Astrocyte (in vitro differentiated cells and primary cell): ENCODE data around the gene FAM229A. TPM values are rescaled to one million over a fixed set of nuclear protein-coding genes. Genes with fewer than 3 reads are reported as not detected.

Experiments used
- DNase-seq: peaks from one replicate; pipeline ENCODE4 v3.0.0-alpha.2; 2010; ENCODE audit warnings: low read depth
- FAIRE-seq: peaks from 2 replicates; lab custom pipeline; 2011; peaks lifted over from hg19 to GRCh38; lab: Jason Lieb, UNC
- H2AFZ ChIP-seq: 2 replicates; pipeline ENCODE4 v1.6.0; 2012; ENCODE audit warnings: low read depth, low read length, inconsistent platforms
- H3K27ac ChIP-seq: 2 replicates; pipeline ENCODE4 v1.5.1; 2011; ENCODE audit warnings: low read depth, low read length, inconsistent platforms
- H3K27me3 ChIP-seq: 2 replicates; pipeline ENCODE4 v1.6.0; 2011; ENCODE audit warnings: low read length, inconsistent platforms; ENCODE audit not compliant: insufficient read depth
- H3K36me3 ChIP-seq: 2 replicates; pipeline ENCODE4 v1.5.1; 2011; ENCODE audit warnings: low read length, inconsistent platforms; ENCODE audit not compliant: insufficient read depth
- H3K4me1 ChIP-seq: 2 replicates; pipeline ENCODE4 v1.5.1; 2011; ENCODE audit warnings: low read length, inconsistent platforms; ENCODE audit not compliant: insufficient read depth
- H3K4me2 ChIP-seq: 2 replicates; pipeline ENCODE4 v1.6.0; 2012; ENCODE audit warnings: low read length, inconsistent platforms
- H3K4me3 ChIP-seq: 2 replicates; pipeline ENCODE4 v1.5.1; 2011; ENCODE audit warnings: low read depth, mild to moderate bottlenecking, low read length, inconsistent platforms; ENCODE audit not compliant: insufficient read depth
- H3K79me2 ChIP-seq: 2 replicates; pipeline ENCODE4 v1.6.0; 2012; ENCODE audit warnings: mild to moderate bottlenecking, low read length, inconsistent platforms; ENCODE audit not compliant: insufficient read depth
- H3K9ac ChIP-seq: 2 replicates; pipeline ENCODE4 v1.6.0; 2012; ENCODE audit warnings: mild to moderate bottlenecking, low read length, inconsistent platforms
- H3K9me3 ChIP-seq: 2 replicates; pipeline ENCODE4 v1.5.1; 2012; ENCODE audit warnings: low read depth, mild to moderate bottlenecking, low read length, inconsistent platforms; ENCODE audit not compliant: insufficient read depth
- H4K20me1 ChIP-seq: 2 replicates; pipeline ENCODE4 v1.6.0; 2012; ENCODE audit warnings: low read length, inconsistent platforms; ENCODE audit not compliant: insufficient read depth
- H3K27ac Mint-ChIP-seq: one replicate; pipeline ENCODE4 v1.8.0; 2021; ENCODE audit warnings: mild to moderate bottlenecking, mixed read lengths; ENCODE audit not compliant: unreplicated experiment
- H3K27me3 Mint-ChIP-seq: one replicate; pipeline ENCODE4 v1.8.0; 2021; ENCODE audit warnings: low read depth, mixed read lengths; ENCODE audit not compliant: unreplicated experiment
- H3K36me3 Mint-ChIP-seq: one replicate; pipeline ENCODE4 v1.8.0; 2021; ENCODE audit warnings: low read depth, mixed read lengths; ENCODE audit not compliant: unreplicated experiment
- H3K4me1 Mint-ChIP-seq: one replicate; pipeline ENCODE4 v1.8.0; 2021; ENCODE audit warnings: low read depth, mixed read lengths; ENCODE audit not compliant: unreplicated experiment
- H3K4me3 Mint-ChIP-seq: one replicate; pipeline ENCODE4 v1.8.0; 2021; ENCODE audit warnings: mild to moderate bottlenecking, moderate library complexity, mixed read lengths; ENCODE audit not compliant: unreplicated experiment
- H3K9me3 Mint-ChIP-seq: one replicate; pipeline ENCODE4 v1.8.0; 2021; ENCODE audit warnings: mild to moderate bottlenecking, mixed read lengths; ENCODE audit not compliant: unreplicated experiment
- CTCF ChIP-seq: IDR thresholded peaks from 2 replicates; pipeline ENCODE4 v1.5.1; 2011; ENCODE audit warnings: low read depth, mild to moderate bottlenecking, inconsistent platforms, low read length, moderate library complexity; ENCODE audit not compliant: insufficient read depth
- EZH2 ChIP-seq: IDR thresholded peaks from 2 replicates; pipeline ENCODE4 v1.6.1; 2012; ENCODE audit warnings: mild to moderate bottlenecking, low read length, inconsistent platforms; ENCODE audit not compliant: insufficient read depth
- total RNA-seq: library from RNA; stranded (reverse); gene quantifications from 2 replicates; pipeline ENCODE4 v1.2.1, GENCODE V29; 2021

FAM229A gene
- total RNA-seq, 1 donor from 2014 or later, result 4.2 TPM

- Mint-ChIP-seq H3K9me3 (peaks cover 4% of the 10 kb centered on the region), H3K27ac (peak overlapping the region; percentile 98), H3K4me3 (peak overlapping the region; percentile 100), H3K36me3 (peaks cover 2% of the 10 kb centered on the region), H3K27me3 (no peaks in the 10 kb centered on the region), H3K4me1 (peaks cover 16% of the 10 kb centered on the region)
- peak overlapping the region; percentile 95 for H3K27ac ChIP-seq
- DNase-seq, result no peak
- H3K4me2 ChIP-seq, result peak overlapping the region; percentile 97
- H3K36me3 ChIP-seq, result peaks cover 12% of the 10 kb centered on the region
- peak overlapping the region; percentile 88 for H2AFZ ChIP-seq
- no peak for TF ChIP-seq CTCF
- no peak for TF ChIP-seq EZH2
- no peaks in the 10 kb centered on the region for H3K27me3 ChIP-seq
- H4K20me1 ChIP-seq, result peaks cover 37% of the 10 kb centered on the region
- peaks cover 51% of the 10 kb centered on the region for H3K79me2 ChIP-seq
- no peaks in the 10 kb centered on the region for H3K9me3 ChIP-seq
- no peak for FAIRE-seq
- peak overlapping the region; percentile 92 for H3K4me3 ChIP-seq
- H3K4me1 ChIP-seq, result peaks cover 18% of the 10 kb centered on the region
- peak overlapping the region; percentile 95 for H3K9ac ChIP-seq
These were observed 31.5 kb upstream of the FAM229A start for GRCh38 chr1:32393832-32394140.

- Histone ChIP-seq H3K9me3 (no peaks in the 10 kb centered on the region), H3K27ac (peak overlapping the region; percentile 95), H3K79me2 (peaks cover 55% of the 10 kb centered on the region), H3K9ac (peak overlapping the region; percentile 95), H3K4me1 (peaks cover 11% of the 10 kb centered on the region), H3K27me3 (no peaks in the 10 kb centered on the region), H4K20me1 (peaks cover 40% of the 10 kb centered on the region), H3K4me2 (peak overlapping the region; percentile 97), H3K36me3 (peaks cover 15% of the 10 kb centered on the region), H2AFZ (no peak overlapping the region), H3K4me3 (peak overlapping the region; percentile 92)
- Mint-ChIP-seq H3K27ac (peak overlapping the region; percentile 98), H3K36me3 (peaks cover 2% of the 10 kb centered on the region), H3K27me3 (no peaks in the 10 kb centered on the region), H3K4me1 (peaks cover 10% of the 10 kb centered on the region), H3K9me3 (peaks cover 4% of the 10 kb centered on the region), H3K4me3 (peak overlapping the region; percentile 100)
- FAIRE-seq (no peak), DNase-seq (no peak)
- TF ChIP-seq EZH2, result no peak
- TF ChIP-seq CTCF, result no peak
These were observed 30.9 kb upstream of the FAM229A start for GRCh38 chr1:32393136-32393535.

- Histone ChIP-seq H3K4me1 (peaks cover 8% of the 10 kb centered on the region), H3K79me2 (peaks cover 55% of the 10 kb centered on the region), H3K9ac (no peak overlapping the region), H3K36me3 (peaks cover 21% of the 10 kb centered on the region), H4K20me1 (peaks cover 40% of the 10 kb centered on the region), H3K4me3 (no peak overlapping the region), H3K4me2 (peak overlapping the region; percentile 97), H3K27me3 (no peaks in the 10 kb centered on the region), H2AFZ (no peak overlapping the region), H3K9me3 (no peaks in the 10 kb centered on the region), H3K27ac (no peak overlapping the region)
- Mint-ChIP-seq H3K9me3 (peaks cover 4% of the 10 kb centered on the region), H3K27ac (no peak overlapping the region), H3K36me3 (peaks cover 6% of the 10 kb centered on the region), H3K4me3 (peak overlapping the region; percentile 100), H3K4me1 (peaks cover 10% of the 10 kb centered on the region), H3K27me3 (no peaks in the 10 kb centered on the region)
- FAIRE-seq (no peak), DNase-seq (no peak)
- TF ChIP-seq EZH2, result no peak
- TF ChIP-seq CTCF, result no peak
These were observed 30.0 kb upstream of the FAM229A start for GRCh38 chr1:32392325-32392724.
